ENCODE data around the gene CDK6.

- TF ChIP-seq POLR2A (IDR thresholded peaks at IDR 0.05): no peak
- no peak for TF ChIP-seq CTCF (IDR thresholded peaks at IDR 0.05)
- TF ChIP-seq EP300 (IDR thresholded peaks at IDR 0.05): no peak
- no peak for TF ChIP-seq POLR2AphosphoS5 (IDR thresholded peaks at IDR 0.05)
These were observed 128.0 kb downstream of the CDK6 start for GRCh38 chr7:92708111-92709042.
